ENCODE measurements around the gene DYNC2LI1.

The DYNC2LI1 gene

GRCh38 chr2:43764086-43764705, 9.6 kb upstream of the DYNC2LI1 start:
- H3K4me3 ChIP-seq (replicated peaks; ENCODE audit: low read depth, low read length): no peak overlapping the region
- H3K36me3 ChIP-seq (ENCODE audit: control insufficient read depth, insufficient read depth, low read length): no peaks in the 10 kb centered on the region
- no peaks in the 10 kb centered on the region for H3K27me3 ChIP-seq (replicated peaks; ENCODE audit: control insufficient read depth, insufficient read depth, low read length)
- no peak for TF ChIP-seq CTCF (IDR thresholded peaks at IDR 0.05; ENCODE audit: insufficient read depth, low read length, poor library complexity, severe bottlenecking)
- DNase-seq (ENCODE audit: extremely low read depth, insufficient read length): no peak

- Histone ChIP-seq H3K36me3 (ENCODE audit: control insufficient read depth, insufficient read depth, low read length) (no peaks in the 10 kb centered on the region), H3K27me3 (replicated peaks; ENCODE audit: control insufficient read depth, insufficient read depth, low read length) (no peaks in the 10 kb centered on the region), H3K4me3 (replicated peaks; ENCODE audit: low read depth, low read length) (no peak overlapping the region)
- DNase-seq (ENCODE audit: extremely low read depth, insufficient read length): no peak
- TF ChIP-seq CTCF (IDR thresholded peaks at IDR 0.05; ENCODE audit: insufficient read depth, low read length, poor library complexity, severe bottlenecking): no peak
Measured at GRCh38 chr2:43766006-43766405, 7.8 kb upstream of the DYNC2LI1 start.

GRCh38 chr2:43774617-43775016, 778 bp downstream of the DYNC2LI1 start:
- Histone ChIP-seq H3K36me3 (ENCODE audit: control insufficient read depth, insufficient read depth, low read length) (peaks cover 2% of the 10 kb centered on the region; the same call in 1 of the 2 replicates), H3K27me3 (replicated peaks; ENCODE audit: control insufficient read depth, insufficient read depth, low read length) (no peaks in the 10 kb centered on the region), H3K4me3 (replicated peaks; ENCODE audit: low read depth, low read length) (peak overlapping the region; percentile 93)
- TF ChIP-seq CTCF (IDR thresholded peaks at IDR 0.05; ENCODE audit: insufficient read depth, low read length, poor library complexity, severe bottlenecking): no peak
- no peak for DNase-seq (ENCODE audit: extremely low read depth, insufficient read length)

GRCh38 chr2:43776324-43776723, 2.5 kb downstream of the DYNC2LI1 start:
- no peak for TF ChIP-seq CTCF (IDR thresholded peaks at IDR 0.05; ENCODE audit: insufficient read depth, low read length, poor library complexity, severe bottlenecking)
- no peak for DNase-seq (ENCODE audit: extremely low read depth, insufficient read length)
- Histone ChIP-seq H3K27me3 (replicated peaks; ENCODE audit: control insufficient read depth, insufficient read depth, low read length) (no peaks in the 10 kb centered on the region), H3K36me3 (ENCODE audit: control insufficient read depth, insufficient read depth, low read length) (peaks cover 2% of the 10 kb centered on the region; the same call in 1 of the 2 replicates), H3K4me3 (replicated peaks; ENCODE audit: low read depth, low read length) (no peak overlapping the region)

GRCh38 chr2:43777306-43777926, 3.6 kb downstream of the DYNC2LI1 start:
- H3K27me3 ChIP-seq (replicated peaks; ENCODE audit: control insufficient read depth, insufficient read depth, low read length): no peaks in the 10 kb centered on the region
- TF ChIP-seq CTCF (IDR thresholded peaks at IDR 0.05; ENCODE audit: insufficient read depth, low read length, poor library complexity, severe bottlenecking): no peak
- H3K4me3 ChIP-seq (replicated peaks; ENCODE audit: low read depth, low read length): no peak overlapping the region
- H3K36me3 ChIP-seq (ENCODE audit: control insufficient read depth, insufficient read depth, low read length): peaks cover 2% of the 10 kb centered on the region; the same call in 1 of the 2 replicates
- no peak for DNase-seq (ENCODE audit: extremely low read depth, insufficient read length)

Data from GM06990 (cell line).